Brain microvascular endothelial cell (primary cell): Measurements from ENCODE around the gene DNAH11.
"Not testable (repeated sequence)": the region's sequence is repeated elsewhere in the genome, so short reads cannot be mapped to it uniquely, and the experiment has no call there.

Experiments
- DNase-seq: peaks from one replicate; pipeline ENCODE4 v3.0.0-alpha.2; 2020
- H3K27ac ChIP-seq: fragments of 250-450 bp; sonication (Bioruptor Pico); 2 replicates; pipeline ENCODE4 v1.5.1; 2020; ENCODE audit warnings: mild to moderate bottlenecking, moderate library complexity
- H3K27me3 ChIP-seq: fragments of 250-450 bp; sonication (Bioruptor Pico); replicated peaks from 2 replicates; pipeline ENCODE4 v1.5.1; 2020; ENCODE audit warnings: mild to moderate bottlenecking
- H3K36me3 ChIP-seq: fragments of 250-450 bp; sonication (Bioruptor Pico); replicated peaks from 2 replicates; pipeline ENCODE4 v1.5.1; 2020; ENCODE audit warnings: mild to moderate bottlenecking
- H3K4me3 ChIP-seq: 2 replicates; pipeline ENCODE4 v1.5.1; 2011; ENCODE audit warnings: low read depth, mild to moderate bottlenecking, control low read depth, low read length, moderate library complexity
- in situ Hi-C: cut with HindIII; loops from 2 replicates; pipeline ENCODE4 v1.10.0; 2017; ENCODE audit warnings: low sequenced_read_pairs, low pct_ligation_motif_present
- TF ChIP-seq, protein P1 (sequence below): IDR thresholded peaks from 2 replicates; pipeline ENCODE4 v1.5.1; 2011; ENCODE audit warnings: low read depth, mild to moderate bottlenecking, moderate library complexity, low read length, control low read depth, inconsistent platforms; ENCODE audit errors: missing control alignments

The DNAH11 gene

DNA sequence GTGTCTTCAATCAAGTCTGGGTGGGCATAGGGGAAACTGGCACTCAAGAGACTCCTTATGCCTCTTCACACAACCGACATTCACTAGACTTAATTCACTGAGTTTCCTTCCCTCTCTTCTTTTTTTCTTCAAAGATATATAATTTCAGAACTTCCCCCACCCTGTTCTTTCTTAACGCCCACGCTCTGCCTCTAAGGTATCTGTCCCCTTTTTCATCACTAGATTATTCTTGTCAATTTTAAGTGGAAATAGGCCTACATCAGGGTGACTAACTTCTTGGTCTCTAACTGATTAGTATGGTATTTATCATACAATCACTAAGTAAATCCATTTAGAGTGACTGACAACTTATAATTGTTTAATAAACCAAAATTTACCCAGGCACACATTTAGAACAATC is 276.2 kb downstream of the DNAH11 start:
- in situ Hi-C loops: no loop called here
- H3K36me3 ChIP-seq: no peaks in the 10 kb centered on the region
- H3K27ac ChIP-seq: no peak overlapping the region
- TF ChIP-seq, protein P1, sequence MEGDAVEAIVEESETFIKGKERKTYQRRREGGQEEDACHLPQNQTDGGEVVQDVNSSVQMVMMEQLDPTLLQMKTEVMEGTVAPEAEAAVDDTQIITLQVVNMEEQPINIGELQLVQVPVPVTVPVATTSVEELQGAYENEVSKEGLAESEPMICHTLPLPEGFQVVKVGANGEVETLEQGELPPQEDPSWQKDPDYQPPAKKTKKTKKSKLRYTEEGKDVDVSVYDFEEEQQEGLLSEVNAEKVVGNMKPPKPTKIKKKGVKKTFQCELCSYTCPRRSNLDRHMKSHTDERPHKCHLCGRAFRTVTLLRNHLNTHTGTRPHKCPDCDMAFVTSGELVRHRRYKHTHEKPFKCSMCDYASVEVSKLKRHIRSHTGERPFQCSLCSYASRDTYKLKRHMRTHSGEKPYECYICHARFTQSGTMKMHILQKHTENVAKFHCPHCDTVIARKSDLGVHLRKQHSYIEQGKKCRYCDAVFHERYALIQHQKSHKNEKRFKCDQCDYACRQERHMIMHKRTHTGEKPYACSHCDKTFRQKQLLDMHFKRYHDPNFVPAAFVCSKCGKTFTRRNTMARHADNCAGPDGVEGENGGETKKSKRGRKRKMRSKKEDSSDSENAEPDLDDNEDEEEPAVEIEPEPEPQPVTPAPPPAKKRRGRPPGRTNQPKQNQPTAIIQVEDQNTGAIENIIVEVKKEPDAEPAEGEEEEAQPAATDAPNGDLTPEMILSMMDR: no peak
- no peaks in the 10 kb centered on the region for H3K27me3 ChIP-seq
- H3K4me3 ChIP-seq: no peak overlapping the region
- no peak for DNase-seq

DNA sequence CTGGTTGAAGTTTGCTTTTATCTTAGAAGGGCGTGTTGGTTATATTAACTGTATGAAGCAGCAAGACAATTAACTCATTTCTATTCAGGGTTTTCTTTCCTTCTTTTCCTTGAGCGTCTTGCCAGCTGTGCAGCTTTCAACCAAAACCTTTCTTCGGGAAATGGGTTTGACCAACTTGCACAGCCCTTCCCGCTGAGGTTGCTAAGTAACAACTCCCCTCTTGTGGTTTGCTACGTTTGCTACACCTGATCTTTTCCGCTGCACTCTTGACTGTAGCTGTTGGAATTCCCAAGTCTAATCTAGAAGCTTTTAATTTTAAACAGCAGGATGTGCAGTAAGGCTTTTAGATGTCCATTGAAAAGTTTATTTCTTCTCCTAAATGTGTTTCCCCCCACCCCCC is 286.0 kb downstream of the DNAH11 start:
- H3K27me3 ChIP-seq: no peaks in the 10 kb centered on the region
- DNase-seq: no peak
- no peaks in the 10 kb centered on the region for H3K36me3 ChIP-seq
- no peak overlapping the region for H3K4me3 ChIP-seq
- H3K27ac ChIP-seq: no peak overlapping the region
- in situ Hi-C loops: no loop called here
- TF ChIP-seq, protein P1: no peak

DNA sequence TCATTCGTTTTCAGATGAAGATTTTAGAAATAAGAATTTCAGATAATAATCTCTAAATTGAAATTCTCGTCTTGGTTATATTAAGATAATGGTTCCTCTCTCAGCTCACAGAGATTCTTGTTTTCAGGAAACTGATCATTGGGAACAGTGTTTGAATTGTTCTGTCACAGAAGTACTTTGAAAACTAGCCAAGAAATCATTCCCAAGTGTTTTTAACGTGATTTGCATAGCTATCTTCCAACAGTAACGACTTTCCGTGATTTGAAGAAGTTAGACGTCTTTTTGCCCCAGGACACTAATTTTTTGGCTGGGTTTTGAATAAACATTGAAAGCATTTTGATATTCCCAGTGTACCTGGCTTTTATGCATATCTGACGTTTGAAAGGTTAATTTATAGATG is 286.9 kb downstream of the DNAH11 start:
- H3K27me3 ChIP-seq: no peaks in the 10 kb centered on the region
- DNase-seq: no peak
- H3K4me3 ChIP-seq: no peak overlapping the region
- TF ChIP-seq, protein P1: no peak
- H3K27ac ChIP-seq: no peak overlapping the region
- in situ Hi-C loops: no loop called here
- no peaks in the 10 kb centered on the region for H3K36me3 ChIP-seq

DNA sequence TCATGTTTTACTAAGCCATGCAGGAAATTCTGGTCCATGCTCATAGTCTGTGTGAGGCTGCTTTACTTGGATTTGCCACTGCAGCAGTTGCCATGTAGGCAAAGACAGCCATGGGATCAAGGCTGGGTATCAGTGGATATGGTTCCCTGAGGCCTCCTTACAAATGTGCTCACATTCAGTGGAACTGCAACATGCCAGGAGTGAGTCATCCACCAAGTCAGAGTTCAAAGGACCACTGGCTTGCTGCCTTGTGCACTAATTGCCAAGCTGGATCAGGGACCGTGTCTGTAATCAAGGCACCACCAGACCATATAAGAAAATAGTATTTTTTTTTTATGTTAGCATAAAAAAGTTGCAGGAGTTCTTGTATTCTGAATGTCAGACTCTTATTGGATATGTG is 301.9 kb downstream of the DNAH11 start:
- in situ Hi-C loops: no loop called here
- H3K27ac ChIP-seq: no peak overlapping the region
- no peaks in the 10 kb centered on the region for H3K27me3 ChIP-seq
- H3K4me3 ChIP-seq: no peak overlapping the region
- TF ChIP-seq, protein P1: no peak
- H3K36me3 ChIP-seq: no peaks in the 10 kb centered on the region
- DNase-seq: no peak

DNA sequence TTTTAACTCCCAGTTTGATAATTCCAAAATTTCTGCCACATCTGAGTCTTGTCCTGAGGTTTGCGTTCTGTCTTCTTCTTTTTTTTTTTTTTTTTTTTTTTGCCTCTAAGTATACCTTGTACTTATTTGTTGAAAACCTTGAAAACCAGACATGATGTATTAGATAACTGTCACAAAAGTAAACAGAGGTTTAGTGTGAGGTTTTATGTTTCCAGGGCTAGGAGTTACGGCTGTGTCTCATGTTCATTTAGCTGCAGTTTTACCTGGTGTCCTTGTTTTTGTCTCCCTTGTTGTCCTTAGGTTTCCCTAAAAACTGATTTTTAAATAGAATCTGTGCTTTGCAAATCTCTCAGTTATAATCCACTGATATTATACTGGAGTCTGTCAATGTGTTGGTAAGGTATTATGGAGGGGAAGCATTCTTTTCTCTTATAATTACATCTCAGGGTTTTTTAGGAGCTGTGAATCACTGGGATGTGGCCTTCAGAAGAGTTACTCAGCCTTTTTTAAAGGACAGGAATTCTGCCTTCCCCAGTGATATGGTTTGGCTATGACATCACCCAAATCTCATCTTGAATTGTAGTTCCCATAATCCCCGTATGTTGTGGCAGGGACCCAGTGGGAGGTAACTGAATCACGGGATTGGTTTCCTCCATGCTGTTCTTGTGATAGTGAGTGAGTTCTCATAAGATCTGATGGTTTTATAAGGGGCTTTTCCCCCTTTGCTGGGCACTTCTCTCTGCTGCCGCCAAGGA is 307.9 kb downstream of the DNAH11 start:
- TF ChIP-seq, protein P1: no peak
- no peak overlapping the region for H3K4me3 ChIP-seq
- no peaks in the 10 kb centered on the region for H3K36me3 ChIP-seq
- H3K27me3 ChIP-seq: no peaks in the 10 kb centered on the region
- DNase-seq: peak; percentile 86
- H3K27ac ChIP-seq: peak overlapping the region; percentile 62
- in situ Hi-C loops: no loop called here

DNA sequence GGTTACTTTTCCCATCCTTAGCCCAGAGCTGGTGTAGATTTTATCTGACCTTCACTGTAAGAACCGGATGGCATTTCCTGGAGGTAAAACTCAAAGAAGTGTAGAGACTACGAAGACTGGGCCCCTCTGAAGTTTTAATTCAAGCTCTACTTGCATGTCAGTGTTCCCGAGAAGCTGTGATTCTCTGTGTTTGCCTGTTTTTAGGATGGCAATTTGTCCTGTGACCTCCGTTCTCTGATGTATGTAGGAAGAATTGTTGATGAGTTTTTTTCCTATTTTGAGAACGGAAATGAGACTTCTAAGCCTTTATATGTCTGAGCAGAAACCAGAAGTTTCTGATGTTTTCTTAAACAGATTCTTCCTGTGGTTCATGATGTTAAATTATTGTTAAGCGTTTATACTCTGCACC is 308.7 kb downstream of the DNAH11 start:
- Histone ChIP-seq H3K4me3 (no peak overlapping the region), H3K27me3 (no peaks in the 10 kb centered on the region), H3K27ac (peak overlapping the region; percentile 62), H3K36me3 (no peaks in the 10 kb centered on the region)
- in situ Hi-C loops: no loop called here
- peak; percentile 6 for DNase-seq
- TF ChIP-seq, protein P1: no peak

DNA sequence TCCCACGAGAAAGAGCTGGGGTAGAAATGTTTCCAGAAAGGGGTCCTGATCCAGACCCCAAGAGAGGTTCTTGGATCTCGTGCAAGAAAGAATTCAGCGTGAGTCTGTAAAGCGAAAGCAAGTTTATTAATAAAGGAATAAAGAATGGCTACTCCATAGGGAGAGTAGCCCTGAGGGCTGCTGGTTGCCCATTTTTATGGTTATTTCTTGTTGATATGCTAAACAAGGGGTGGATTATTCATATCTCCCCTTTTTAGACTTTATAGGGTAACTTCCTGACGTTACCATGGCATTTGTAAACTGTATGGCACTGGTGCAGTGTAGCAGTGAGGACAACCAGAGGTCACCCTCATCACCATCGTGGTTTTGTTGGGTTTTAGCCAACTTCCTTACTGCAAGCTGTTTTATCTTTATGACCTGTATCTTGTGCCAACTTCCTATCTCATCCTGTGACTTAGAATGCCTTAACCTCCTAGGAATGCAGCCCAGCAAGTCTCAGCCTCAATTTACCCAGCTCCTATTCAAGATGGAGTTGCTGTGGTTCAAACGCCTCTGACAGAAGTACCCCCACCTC is 322.9 kb downstream of the DNAH11 start:
- H3K27me3 ChIP-seq, in situ Hi-C loops, H3K36me3 ChIP-seq, H3K4me3 ChIP-seq, H3K27ac ChIP-seq: not testable (repeated sequence)
- DNase-seq: peak; percentile 10
